ENCODE results near the gene ANKS6.

- TF ChIP-seq CTCF (IDR thresholded peaks at IDR 0.05; ENCODE audit: borderline replicate concordance, extremely low read depth, low read length, poor library complexity, severe bottlenecking) (no peak), EZH2 (IDR thresholded peaks at IDR 0.05; ENCODE audit: borderline replicate concordance, low read depth, low read length, severe bottlenecking) (no peak)
Observed at GRCh38 chr9:98730871-98731270, 65.5 kb downstream of the ANKS6 start.

Data from DND-41 (cell line).